Neural cell (in vitro differentiated cells): Measurements from ENCODE around the gene CDCA5.

Source experiments
- POLR2AphosphoS5 ChIP-seq: IDR thresholded peaks from 2 replicates; pipeline ENCODE4 v1.6.1; 2012
- RAD21 ChIP-seq: fragments of 450-650 bp; conservative IDR thresholded peaks from 2 replicates; pipeline ENCODE4 v1.6.1; 2014; ENCODE audit warnings: antibody characterized with exemption, mild to moderate bottlenecking, moderate library complexity
- TAF1 ChIP-seq: IDR thresholded peaks from 2 replicates; pipeline ENCODE4 v1.6.1; 2012; ENCODE audit warnings: low read depth
- TF ChIP-seq, protein P1 (sequence below): fragments of 450-650 bp; IDR thresholded peaks from 2 replicates; pipeline ENCODE4 v1.5.1; 2014; ENCODE audit warnings: antibody characterized with exemption, mild to moderate bottlenecking, moderate library complexity; ENCODE audit not compliant: poor library complexity, severe bottlenecking

DNA sequence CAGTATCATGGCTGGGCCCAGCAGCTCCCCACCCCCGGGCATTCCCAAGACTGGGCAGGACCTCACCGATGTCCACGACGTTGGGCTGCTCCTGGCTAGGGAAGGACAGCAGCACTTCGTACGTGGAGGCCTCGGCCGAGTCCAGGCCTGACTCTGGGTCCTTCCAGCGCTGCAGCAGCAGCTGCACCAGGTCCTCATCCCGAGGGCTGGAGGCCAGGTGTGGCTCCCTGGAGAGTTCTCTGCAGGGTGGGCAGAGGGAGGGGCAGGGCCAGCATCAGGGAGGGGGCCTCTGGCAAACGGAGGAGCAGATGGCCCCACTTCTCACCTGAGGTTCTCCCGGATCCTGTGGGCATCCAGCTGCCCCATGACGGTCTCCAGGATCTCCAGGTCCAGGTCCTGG lies 25.8 kb downstream of the CDCA5 start:
- TF ChIP-seq TAF1 = no peak
- TF ChIP-seq, protein P1, sequence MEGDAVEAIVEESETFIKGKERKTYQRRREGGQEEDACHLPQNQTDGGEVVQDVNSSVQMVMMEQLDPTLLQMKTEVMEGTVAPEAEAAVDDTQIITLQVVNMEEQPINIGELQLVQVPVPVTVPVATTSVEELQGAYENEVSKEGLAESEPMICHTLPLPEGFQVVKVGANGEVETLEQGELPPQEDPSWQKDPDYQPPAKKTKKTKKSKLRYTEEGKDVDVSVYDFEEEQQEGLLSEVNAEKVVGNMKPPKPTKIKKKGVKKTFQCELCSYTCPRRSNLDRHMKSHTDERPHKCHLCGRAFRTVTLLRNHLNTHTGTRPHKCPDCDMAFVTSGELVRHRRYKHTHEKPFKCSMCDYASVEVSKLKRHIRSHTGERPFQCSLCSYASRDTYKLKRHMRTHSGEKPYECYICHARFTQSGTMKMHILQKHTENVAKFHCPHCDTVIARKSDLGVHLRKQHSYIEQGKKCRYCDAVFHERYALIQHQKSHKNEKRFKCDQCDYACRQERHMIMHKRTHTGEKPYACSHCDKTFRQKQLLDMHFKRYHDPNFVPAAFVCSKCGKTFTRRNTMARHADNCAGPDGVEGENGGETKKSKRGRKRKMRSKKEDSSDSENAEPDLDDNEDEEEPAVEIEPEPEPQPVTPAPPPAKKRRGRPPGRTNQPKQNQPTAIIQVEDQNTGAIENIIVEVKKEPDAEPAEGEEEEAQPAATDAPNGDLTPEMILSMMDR = no peak
- no peak for TF ChIP-seq POLR2AphosphoS5
- TF ChIP-seq RAD21 = no peak
